Mesendoderm (in vitro differentiated cells): ENCODE results near the gene UCMA.
"Not testable (repeated sequence)": the region's sequence is repeated elsewhere in the genome, so short reads cannot be mapped to it uniquely, and the experiment has no call there.

Experiments used
- DNase-seq: peaks from one replicate; pipeline ENCODE4 v3.0.0; 2013
- H2AK5ac ChIP-seq: 2 replicates; pipeline ENCODE4 v1.6.1; 2013; ENCODE audit warnings: low read length, inconsistent platforms
- H2BK120ac ChIP-seq: 2 replicates; pipeline ENCODE4 v1.6.1; 2013; ENCODE audit warnings: low read depth, mild to moderate bottlenecking, low read length, moderate library complexity, mixed read lengths
- H2BK15ac ChIP-seq: replicated peaks from 2 replicates; pipeline ENCODE4 v1.6.1; 2013; ENCODE audit warnings: low read depth, mild to moderate bottlenecking, moderate library complexity
- H2BK5ac ChIP-seq: 2 replicates; pipeline ENCODE4 v1.6.1; 2013; ENCODE audit warnings: low read length, inconsistent platforms
- H3K18ac ChIP-seq: 2 replicates; pipeline ENCODE4 v1.6.1; 2013; ENCODE audit warnings: mild to moderate bottlenecking, low read length, mixed read lengths
- H3K23ac ChIP-seq: one replicate; pipeline ENCODE4 v1.6.1; 2013; ENCODE audit warnings: low read length
- H3K27ac ChIP-seq: 2 replicates; pipeline ENCODE4 v1.5.1; 2013; ENCODE audit warnings: low read depth, mild to moderate bottlenecking, inconsistent platforms, low read length, moderate library complexity
- H3K27me3 ChIP-seq: 2 replicates; pipeline ENCODE4 v1.6.1; 2013; ENCODE audit warnings: low read length, control low read depth, mild to moderate bottlenecking, inconsistent platforms; ENCODE audit not compliant: insufficient read depth, poor library complexity
- H3K36me3 ChIP-seq: 2 replicates; pipeline ENCODE4 v1.6.1; 2013; ENCODE audit warnings: low read length, inconsistent platforms; ENCODE audit not compliant: control insufficient read depth, insufficient read depth
- H3K4ac ChIP-seq: one replicate; pipeline ENCODE4 v1.6.1; 2013; ENCODE audit warnings: low read depth, mild to moderate bottlenecking, low read length, moderate library complexity
- H3K4me1 ChIP-seq: 2 replicates; pipeline ENCODE4 v1.6.1; 2013; ENCODE audit warnings: low read depth, low read length, inconsistent platforms; ENCODE audit not compliant: control insufficient read depth
- H3K4me2 ChIP-seq: 2 replicates; pipeline ENCODE4 v1.6.1; 2013; ENCODE audit warnings: low read length
- H3K4me3 ChIP-seq: 2 replicates; pipeline ENCODE4 v1.5.1; 2013; ENCODE audit warnings: mild to moderate bottlenecking, low read length
- H3K56ac ChIP-seq: one replicate; pipeline ENCODE4 v1.6.1; 2013; ENCODE audit warnings: low read length
- H3K79me1 ChIP-seq: 2 replicates; pipeline ENCODE4 v1.6.1; 2013; ENCODE audit warnings: low read length, inconsistent platforms
- H3K79me2 ChIP-seq: 2 replicates; pipeline ENCODE4 v1.6.1; 2013; ENCODE audit warnings: mild to moderate bottlenecking, low read length; ENCODE audit not compliant: control insufficient read depth, insufficient read depth
- H3K9ac ChIP-seq: 2 replicates; pipeline ENCODE4 v1.6.1; 2013; ENCODE audit warnings: low read length, inconsistent platforms
- H4K5ac ChIP-seq: one replicate; pipeline ENCODE4 v1.6.1; 2013; ENCODE audit warnings: low read length
- H4K8ac ChIP-seq: one replicate; pipeline ENCODE4 v1.6.1; 2013; ENCODE audit warnings: low read depth, mild to moderate bottlenecking, control low read depth, low read length, moderate library complexity
- WGBS: extraction: QIAGEN DNeasy Blood & Tissue Kit; methylation state at CpG from one replicate; pipeline ENCODE4 v1.1.7; 2013; ENCODE audit warnings: low lambda C conversion rate, missing lambda C conversion rate; ENCODE audit not compliant: insufficient coverage; ENCODE audit errors: extremely low coverage; 5-methylcytosine and 5-hydroxymethylcytosine counted together

UCMA gene

DNA sequence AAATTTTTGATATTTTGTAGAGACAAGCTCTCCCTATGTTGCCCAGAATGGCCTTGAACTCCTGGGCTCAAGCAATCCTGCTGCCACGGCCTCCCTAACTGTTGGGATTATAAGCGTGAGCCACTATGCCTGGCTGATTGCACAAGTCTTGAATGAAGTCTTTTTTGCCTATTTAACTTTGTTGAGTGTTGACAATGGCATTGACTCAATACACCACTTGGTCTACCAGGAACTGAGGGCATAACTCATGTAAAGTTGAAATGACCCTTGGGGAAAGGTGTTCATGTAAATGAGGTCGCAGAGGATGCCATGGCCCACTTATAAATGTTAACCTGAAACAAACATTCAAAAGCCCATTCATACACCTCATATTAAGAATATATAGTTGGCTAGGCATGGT, 7.4 kb upstream of the UCMA start:
- H3K36me3 ChIP-seq: no peaks in the 10 kb centered on the region
- no peak overlapping the region for H3K56ac ChIP-seq
- no peaks in the 10 kb centered on the region for H3K79me2 ChIP-seq
- no peak overlapping the region for H2BK5ac ChIP-seq
- H4K8ac ChIP-seq: no peak overlapping the region
- H3K23ac ChIP-seq: no peak overlapping the region
- no peaks in the 10 kb centered on the region for H3K4me1 ChIP-seq
- H3K18ac ChIP-seq: no peak overlapping the region
- no peak overlapping the region for H3K9ac ChIP-seq
- no peak overlapping the region for H2BK15ac ChIP-seq
- no peak overlapping the region for H3K27ac ChIP-seq
- no peak overlapping the region for H2AK5ac ChIP-seq
- no peaks in the 10 kb centered on the region for H3K79me1 ChIP-seq
- no peak overlapping the region for H4K5ac ChIP-seq
- no peak overlapping the region for H3K4me3 ChIP-seq
- H3K4me2 ChIP-seq: no peak overlapping the region
- no CpG with 5 or more reads among the region's 3 CpGs for WGBS
- no peak overlapping the region for H2BK120ac ChIP-seq
- no peak for DNase-seq
- no peaks in the 10 kb centered on the region for H3K27me3 ChIP-seq
- no peak overlapping the region for H3K4ac ChIP-seq

DNA sequence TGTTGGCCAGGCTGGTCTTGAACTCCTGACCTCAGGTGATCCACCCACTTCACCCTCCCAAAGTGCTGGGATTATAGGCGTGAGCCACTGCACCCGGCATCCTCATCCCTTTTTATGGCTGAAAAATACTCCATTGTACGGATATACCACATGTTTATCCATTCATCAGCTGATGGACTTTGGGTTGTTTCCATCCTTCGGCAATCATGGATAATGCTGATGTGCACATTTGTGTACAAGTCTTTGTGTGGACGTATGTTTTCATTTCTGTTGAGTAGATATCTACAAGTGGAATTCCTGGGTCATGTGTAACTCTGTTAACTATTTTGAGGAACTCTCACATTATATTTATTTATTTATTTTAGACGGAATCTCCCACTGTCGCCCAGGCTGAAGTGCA, 5.7 kb upstream of the UCMA start:
- H3K4ac ChIP-seq: no peak overlapping the region
- no peak for DNase-seq
- H3K36me3 ChIP-seq: no peaks in the 10 kb centered on the region

DNA sequence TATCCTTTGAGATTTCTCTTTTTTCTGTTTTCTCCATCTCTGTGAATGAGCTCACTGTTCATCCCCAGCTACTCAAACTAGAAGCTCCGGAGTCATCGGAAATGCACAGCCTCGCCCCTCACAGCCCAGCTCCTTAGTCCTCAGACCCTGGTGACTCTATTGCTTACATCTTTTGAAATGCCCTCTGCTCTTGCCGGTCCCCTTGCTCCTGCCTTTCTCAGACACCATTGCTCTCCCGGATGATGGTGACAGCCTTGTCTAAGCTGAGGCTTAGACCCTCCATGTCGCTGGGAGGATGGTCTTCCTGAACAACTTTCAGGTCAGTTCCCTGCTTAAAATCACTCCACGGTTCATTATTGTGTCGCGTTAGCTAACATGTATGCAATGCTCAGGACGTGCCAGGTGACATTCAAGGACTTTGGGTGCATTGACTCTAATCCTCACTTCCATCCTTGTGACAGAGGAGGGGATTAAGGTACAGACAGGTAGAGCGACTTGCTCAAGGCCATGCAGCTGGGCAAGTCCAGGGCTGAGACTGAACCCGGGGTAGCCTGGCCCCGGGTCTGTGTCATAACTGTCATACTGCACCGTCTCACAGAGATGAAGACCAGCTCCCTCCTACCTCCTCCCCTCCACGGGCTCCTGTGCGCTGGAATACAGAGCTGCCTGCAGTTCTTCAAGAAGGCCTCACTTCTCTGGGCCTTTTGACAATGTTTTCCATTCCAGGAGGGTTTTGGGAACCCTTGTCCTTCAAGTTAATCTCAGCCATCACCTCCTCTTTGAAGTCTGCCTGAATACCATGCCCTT, 4.3 kb upstream of the UCMA start:
- WGBS: no CpG with 5 or more reads among the region's 16 CpGs
- no peak overlapping the region for H4K8ac ChIP-seq
- no peak overlapping the region for H3K4me2 ChIP-seq
- H2BK120ac ChIP-seq: no peak overlapping the region
- H3K27ac ChIP-seq: no peak overlapping the region
- no peaks in the 10 kb centered on the region for H3K79me2 ChIP-seq
- H3K9ac ChIP-seq: no peak overlapping the region
- H3K4me3 ChIP-seq: no peak overlapping the region
- no peaks in the 10 kb centered on the region for H3K27me3 ChIP-seq
- H3K4me1 ChIP-seq: no peaks in the 10 kb centered on the region
- H2BK5ac ChIP-seq: no peak overlapping the region
- H3K23ac ChIP-seq: no peak overlapping the region
- no peaks in the 10 kb centered on the region for H3K79me1 ChIP-seq
- H3K36me3 ChIP-seq: no peaks in the 10 kb centered on the region
- no peak overlapping the region for H3K4ac ChIP-seq
- H3K56ac ChIP-seq: no peak overlapping the region
- no peak overlapping the region for H4K5ac ChIP-seq
- no peak overlapping the region for H3K18ac ChIP-seq
- H2BK15ac ChIP-seq: no peak overlapping the region
- DNase-seq: no peak
- H2AK5ac ChIP-seq: no peak overlapping the region

More for the DNA sequence above, 5.7 kb upstream of the UCMA start:
- no peak overlapping the region for H4K8ac ChIP-seq
- no peaks in the 10 kb centered on the region for H3K27me3 ChIP-seq
- no peaks in the 10 kb centered on the region for H3K79me1 ChIP-seq
- no peak overlapping the region for H2BK15ac ChIP-seq
- H4K5ac ChIP-seq: no peak overlapping the region
- no peak overlapping the region for H3K23ac ChIP-seq
- no peak overlapping the region for H3K9ac ChIP-seq
- H3K56ac ChIP-seq: no peak overlapping the region
- H3K4me2 ChIP-seq: no peak overlapping the region
- no peaks in the 10 kb centered on the region for H3K79me2 ChIP-seq
- no peak overlapping the region for H3K18ac ChIP-seq
- no peak overlapping the region for H3K27ac ChIP-seq
- no peak overlapping the region for H2BK5ac ChIP-seq
- H3K4me1 ChIP-seq: no peaks in the 10 kb centered on the region
- no CpG with 5 or more reads among the region's 7 CpGs for WGBS
- no peak overlapping the region for H2AK5ac ChIP-seq
- no peak overlapping the region for H2BK120ac ChIP-seq
- no peak overlapping the region for H3K4me3 ChIP-seq

DNA sequence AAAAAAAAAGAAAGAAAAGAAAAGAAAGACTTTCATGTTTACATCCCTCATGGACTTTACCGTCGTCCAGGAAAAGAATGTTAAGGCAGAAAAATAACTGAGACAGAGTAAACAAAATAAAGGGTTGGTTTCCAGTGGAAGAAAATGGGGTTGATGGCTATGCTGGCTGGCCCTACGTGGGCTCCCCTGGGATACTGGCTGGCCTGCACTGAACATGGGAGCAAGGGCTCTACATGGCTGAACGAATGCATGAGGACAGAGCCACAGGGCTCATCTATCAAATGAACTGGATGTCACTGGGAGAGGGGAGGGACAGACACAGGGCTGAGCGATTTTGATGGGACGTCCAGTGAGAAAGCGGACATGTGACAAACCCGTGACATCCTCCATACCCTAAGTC, 2.5 kb upstream of the UCMA start:
- WGBS: no CpG with 5 or more reads among the region's 8 CpGs
- Histone ChIP-seq H3K18ac (no peak overlapping the region), H2BK120ac (no peak overlapping the region), H2AK5ac (no peak overlapping the region), H3K79me1 (no peaks in the 10 kb centered on the region), H4K5ac (no peak overlapping the region), H2BK5ac (no peak overlapping the region), H3K36me3 (no peaks in the 10 kb centered on the region), H3K9ac (no peak overlapping the region), H3K4ac (no peak overlapping the region), H3K4me1 (no peaks in the 10 kb centered on the region), H4K8ac (no peak overlapping the region), H3K4me3 (no peak overlapping the region), H3K27ac (no peak overlapping the region), H3K56ac (no peak overlapping the region), H2BK15ac (no peak overlapping the region), H3K23ac (no peak overlapping the region), H3K79me2 (no peaks in the 10 kb centered on the region), H3K27me3 (no peaks in the 10 kb centered on the region), H3K4me2 (no peak overlapping the region)
- no peak for DNase-seq

DNA sequence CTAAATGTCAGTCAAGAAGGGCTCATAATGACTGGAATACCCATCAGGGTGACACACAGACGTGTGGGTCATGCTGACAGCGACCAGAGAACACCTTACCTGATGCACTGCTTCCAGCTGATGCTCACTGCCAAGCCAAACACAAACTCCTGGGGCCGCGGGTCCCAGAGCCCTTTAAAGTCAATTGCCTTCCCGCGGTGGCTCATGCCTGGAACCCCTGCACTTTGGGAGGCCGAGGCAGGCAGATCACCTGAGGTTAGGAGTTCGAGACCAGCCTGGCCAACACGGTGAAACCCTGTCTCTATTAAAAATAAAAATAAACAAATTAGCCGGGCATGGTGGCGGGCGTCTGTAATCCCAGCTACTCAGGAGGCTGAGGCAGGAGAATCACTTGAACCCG, 562 bp upstream of the UCMA start:
- not testable (repeated sequence) for H2BK120ac ChIP-seq, H3K79me1 ChIP-seq, DNase-seq, H2BK5ac ChIP-seq, H3K9ac ChIP-seq, H3K79me2 ChIP-seq, H3K4ac ChIP-seq, H3K56ac ChIP-seq, H3K27ac ChIP-seq, H3K23ac ChIP-seq, H3K4me2 ChIP-seq, H3K4me3 ChIP-seq, H4K8ac ChIP-seq, H2BK15ac ChIP-seq, H3K18ac ChIP-seq, H3K4me1 ChIP-seq, H2AK5ac ChIP-seq, H4K5ac ChIP-seq, H3K27me3 ChIP-seq, H3K36me3 ChIP-seq
- WGBS: no CpG with 5 or more reads among the region's 13 CpGs

DNA sequence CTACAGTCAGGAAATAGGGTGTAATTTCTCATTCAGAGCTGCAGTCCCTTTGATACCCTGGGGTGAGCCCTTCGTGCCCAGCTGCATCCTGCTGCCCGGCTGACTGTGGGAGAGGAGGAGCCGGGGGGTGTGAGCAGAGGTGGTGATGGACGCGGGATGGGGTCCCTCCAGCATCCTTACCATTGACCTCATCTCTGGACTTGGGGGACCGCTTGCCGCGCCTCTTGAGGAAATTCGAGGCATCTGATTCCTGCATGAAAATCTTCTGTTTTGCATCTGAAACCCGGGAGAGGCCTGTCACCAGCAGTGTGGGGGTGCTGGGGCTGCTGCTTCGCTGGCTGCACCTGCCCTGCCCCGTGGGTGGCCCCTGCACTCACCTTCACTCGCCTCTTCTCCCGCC, 816 bp downstream of the UCMA start:
- no peak overlapping the region for H4K8ac ChIP-seq
- H3K4me2 ChIP-seq: no peak overlapping the region
- no peak for DNase-seq
- no peak overlapping the region for H2BK15ac ChIP-seq
- no peak overlapping the region for H3K27ac ChIP-seq
- WGBS: no CpG with 5 or more reads among the region's 14 CpGs
- no peak overlapping the region for H3K18ac ChIP-seq
- H2BK120ac ChIP-seq: no peak overlapping the region
- no peaks in the 10 kb centered on the region for H3K79me2 ChIP-seq
- H3K4me1 ChIP-seq: no peaks in the 10 kb centered on the region
- H3K9ac ChIP-seq: no peak overlapping the region
- H3K4ac ChIP-seq: no peak overlapping the region
- H3K4me3 ChIP-seq: no peak overlapping the region
- H3K23ac ChIP-seq: no peak overlapping the region
- no peaks in the 10 kb centered on the region for H3K27me3 ChIP-seq
- H2AK5ac ChIP-seq: no peak overlapping the region
- H4K5ac ChIP-seq: no peak overlapping the region
- no peaks in the 10 kb centered on the region for H3K79me1 ChIP-seq
- no peaks in the 10 kb centered on the region for H3K36me3 ChIP-seq
- H3K56ac ChIP-seq: no peak overlapping the region
- H2BK5ac ChIP-seq: no peak overlapping the region
